HFF-Myc (cell line): ENCODE results near the gene HYAL3.

Experiments used
- DNase-seq: peaks from one replicate; pipeline ENCODE4 v3.0.0-alpha.2; 2011; ENCODE audit warnings: low read depth; ENCODE audit errors: extremely low read depth
- H3K4me3 ChIP-seq: replicated peaks from 2 replicates; pipeline ENCODE4 v1.5.1; 2011; ENCODE audit warnings: low read depth, mild to moderate bottlenecking, control low read depth, low read length
- CTCF ChIP-seq: IDR thresholded peaks from 2 replicates; pipeline ENCODE4 v1.5.1; 2012; ENCODE audit warnings: mild to moderate bottlenecking, low read depth, low read length, control low read depth; ENCODE audit errors: missing control alignments

Gene HYAL3

GRCh38 chr3:50278123-50278879 lies 20.9 kb downstream of the HYAL3 start:
- no peak overlapping the region for H3K4me3 ChIP-seq
- TF ChIP-seq CTCF: no peak
- DNase-seq: no peak

- DNase-seq: no peak
- no peak overlapping the region for H3K4me3 ChIP-seq
- TF ChIP-seq CTCF: no peak
These were observed 22.5 kb downstream of the HYAL3 start for GRCh38 chr3:50276762-50277101.

- no peak for TF ChIP-seq CTCF
- no peak for DNase-seq
- no peak overlapping the region for H3K4me3 ChIP-seq
These were observed 23.0 kb downstream of the HYAL3 start for GRCh38 chr3:50275996-50276761.

- no peak overlapping the region for H3K4me3 ChIP-seq
- TF ChIP-seq CTCF: no peak
- DNase-seq: no peak
These were observed 23.8 kb downstream of the HYAL3 start for GRCh38 chr3:50275141-50275995.

GRCh38 chr3:50274371-50275104 lies 24.7 kb downstream of the HYAL3 start:
- TF ChIP-seq CTCF: peak; percentile 68
- DNase-seq: no peak
- H3K4me3 ChIP-seq: no peak overlapping the region

GRCh38 chr3:50273689-50274065 lies 25.5 kb downstream of the HYAL3 start:
- TF ChIP-seq CTCF: no peak
- DNase-seq: no peak
- no peak overlapping the region for H3K4me3 ChIP-seq
